Lower leg skin (tissue), 3 donors: Measurements from ENCODE around the gene SERPINE2.

Experiments
- POLR2A ChIP-seq, 2 donors: fragments of 450-650 bp; IDR thresholded peaks; one replicate each; pipeline ENCODE4 v1.6.1; 2016 to 2017; ENCODE audit warnings: antibody characterized with exemption in 2 of 2, mild to moderate bottlenecking in 1 of 2, moderate library complexity in 1 of 2
- TF ChIP-seq, protein P1 (sequence below), 3 donors: fragments of 450-650 bp; IDR thresholded peaks; one replicate each; pipeline ENCODE4 v1.5.1; 2016; ENCODE audit warnings: antibody characterized with exemption in 3 of 3, mild to moderate bottlenecking in 3 of 3, moderate library complexity in 2 of 3

DNA sequence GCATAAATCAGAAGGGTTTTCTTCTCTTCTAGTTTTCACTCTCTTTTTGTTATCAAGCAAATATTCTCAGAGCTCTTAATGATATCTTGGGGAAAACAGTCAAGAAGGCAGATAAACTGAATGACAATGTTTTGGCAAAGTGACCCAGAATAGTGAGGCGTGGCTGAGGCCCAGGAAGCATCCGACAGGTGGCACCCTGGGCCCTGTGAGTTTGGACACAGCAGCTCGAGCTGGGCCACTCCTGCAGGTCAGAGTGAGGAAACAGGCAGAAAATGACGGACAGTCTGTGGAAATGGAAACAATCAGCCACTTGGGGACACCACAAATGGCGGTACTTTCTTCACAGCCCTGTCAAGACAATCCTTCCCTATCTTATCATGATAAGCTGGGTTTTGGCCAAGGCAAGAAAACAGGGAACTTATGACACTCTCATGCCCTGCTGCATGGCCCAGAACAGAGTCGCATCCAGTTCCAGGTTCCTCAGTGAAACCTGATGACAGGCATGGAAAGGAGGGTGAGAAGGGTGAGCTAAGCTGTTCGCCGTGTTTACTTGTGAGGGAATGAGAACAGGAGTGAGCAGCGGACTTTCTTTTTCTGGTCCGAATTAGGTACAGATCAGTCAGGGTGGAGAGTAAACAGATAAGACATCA lies 49.8 kb downstream of the SERPINE2 start:
- TF ChIP-seq, protein P1, sequence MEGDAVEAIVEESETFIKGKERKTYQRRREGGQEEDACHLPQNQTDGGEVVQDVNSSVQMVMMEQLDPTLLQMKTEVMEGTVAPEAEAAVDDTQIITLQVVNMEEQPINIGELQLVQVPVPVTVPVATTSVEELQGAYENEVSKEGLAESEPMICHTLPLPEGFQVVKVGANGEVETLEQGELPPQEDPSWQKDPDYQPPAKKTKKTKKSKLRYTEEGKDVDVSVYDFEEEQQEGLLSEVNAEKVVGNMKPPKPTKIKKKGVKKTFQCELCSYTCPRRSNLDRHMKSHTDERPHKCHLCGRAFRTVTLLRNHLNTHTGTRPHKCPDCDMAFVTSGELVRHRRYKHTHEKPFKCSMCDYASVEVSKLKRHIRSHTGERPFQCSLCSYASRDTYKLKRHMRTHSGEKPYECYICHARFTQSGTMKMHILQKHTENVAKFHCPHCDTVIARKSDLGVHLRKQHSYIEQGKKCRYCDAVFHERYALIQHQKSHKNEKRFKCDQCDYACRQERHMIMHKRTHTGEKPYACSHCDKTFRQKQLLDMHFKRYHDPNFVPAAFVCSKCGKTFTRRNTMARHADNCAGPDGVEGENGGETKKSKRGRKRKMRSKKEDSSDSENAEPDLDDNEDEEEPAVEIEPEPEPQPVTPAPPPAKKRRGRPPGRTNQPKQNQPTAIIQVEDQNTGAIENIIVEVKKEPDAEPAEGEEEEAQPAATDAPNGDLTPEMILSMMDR (IDR thresholded peaks at IDR 0.05): no peak
- TF ChIP-seq POLR2A (IDR thresholded peaks at IDR 0.05): no peak
